GM18502 (cell line): Measurements from ENCODE around the gene ERCC6.

Experiments used
- ATAC-seq: cut with Tn5 transposase; IDR thresholded peaks from one replicate; pipeline ENCODE4 v1.9.1; 2021; ENCODE audit warnings: mild to moderate bottlenecking; ENCODE audit not compliant: unreplicated experiment, poor library complexity

Gene ERCC6

GRCh38 chr10:49465736-49466135 lies 73.2 kb downstream of the ERCC6 start:
- ATAC-seq: no peak
